Measurements from ENCODE around the gene ARHGEF26.

- TF ChIP-seq CTCF (IDR thresholded peaks at IDR 0.05; ENCODE audit: low read length) (no peak), EZH2 (IDR thresholded peaks at IDR 0.05; ENCODE audit: borderline replicate concordance, low read length) (no peak)
Observed at GRCh38 chr3:154209499-154209898, 88.3 kb downstream of the ARHGEF26 start.

Measured in OCI-LY1 (cell line).